Endothelial cell of umbilical vein (primary cell): Measurements from ENCODE around the gene SLC7A7. TPM values are rescaled to one million over a fixed set of nuclear protein-coding genes. Genes with fewer than 3 reads are reported as not detected.

Experiments used
- BruUV-seq: library from RNA; stranded (reverse); fragments of 400-500 nt; replicated peaks from 2 replicates; lab custom pipeline; 2021; lab: Mats Ljungman, UMichigan
- CTCF ChIA-PET: fragments of 300-600, 350-600 bp; sonication (Branson Sonifier 250); formaldehyde crosslinking; loops from one replicate; lab custom pipeline; 2021; ENCODE audit warnings: antibody characterized with exemption, inconsistent platforms; lab: Charles Lee
- POLR2A ChIA-PET: fragments of 300-600, 350-600 bp; sonication (Branson Sonifier 250); formaldehyde crosslinking; loops from one replicate; lab custom pipeline; 2021; ENCODE audit warnings: antibody characterized with exemption, inconsistent platforms; lab: Charles Lee
- DNase-seq: peaks from one replicate; pipeline ENCODE4 v3.0.0-alpha.2; 2011; ENCODE audit warnings: low read depth, low spot score
- FAIRE-seq: peaks from 2 replicates; lab custom pipeline; 2011; peaks lifted over from hg19 to GRCh38; lab: Jason Lieb, UNC
- H2AFZ ChIP-seq: 2 replicates; pipeline ENCODE4 v1.6.0; 2012; ENCODE audit warnings: low read depth, low read length, control low read depth, inconsistent platforms
- H3K27ac ChIP-seq: 2 replicates; pipeline ENCODE4 v1.5.1; 2011; ENCODE audit warnings: low read depth, mild to moderate bottlenecking, control low read depth, low read length, moderate library complexity; ENCODE audit not compliant: insufficient read depth
- H3K27me3 ChIP-seq, 2 experiments: 2 replicates each; pipeline versions ENCODE4 v1.6.0 to v1.6.1; 2011; ENCODE audit warnings: low read length in 2 of 2, mixed read lengths in 1 of 2; ENCODE audit not compliant: control insufficient read depth in 2 of 2, insufficient read depth in 2 of 2
- H3K36me3 ChIP-seq, 2 experiments: 2 replicates in 1 of 2; 3 replicates in 1 of 2; pipeline ENCODE4 v1.5.1; 2011; ENCODE audit warnings: low read length in 2 of 2, mild to moderate bottlenecking in 1 of 2, moderate library complexity in 1 of 2; ENCODE audit not compliant: control insufficient read depth in 2 of 2, insufficient read depth in 2 of 2; ENCODE audit errors: extremely low read depth in 1 of 2
- H3K4me1 ChIP-seq: 3 replicates; pipeline ENCODE4 v1.5.1; 2011; ENCODE audit warnings: mild to moderate bottlenecking, low read length; ENCODE audit not compliant: control insufficient read depth, insufficient read depth; ENCODE audit errors: extremely low read depth
- H3K4me2 ChIP-seq: 2 replicates; pipeline ENCODE4 v1.6.1; 2011; ENCODE audit warnings: low read length, control low read depth, mixed read lengths; ENCODE audit not compliant: insufficient read depth
- H3K4me3 ChIP-seq, 3 experiments: fragments of 200-600 bp in 1 of 3; sonication (generic), shearing (Covaris generic) in 1 of 3; replicated peaks in 1 of 3; 2 replicates each; pipeline ENCODE4 v1.5.1; 2011 to 2016; ENCODE audit warnings: control low read depth in 3 of 3, low read length in 3 of 3, mild to moderate bottlenecking in 2 of 3, inconsistent platforms in 1 of 3, low read depth in 1 of 3, moderate library complexity in 1 of 3; ENCODE audit not compliant: insufficient read depth in 1 of 3
- H3K79me2 ChIP-seq: 2 replicates; pipeline ENCODE4 v1.6.0; 2012; ENCODE audit warnings: low read length, inconsistent platforms; ENCODE audit not compliant: control insufficient read depth, insufficient read depth
- H3K9ac ChIP-seq: replicated peaks from 2 replicates; pipeline ENCODE3; 2011; ENCODE audit warnings: low read length, control low read depth; ENCODE audit not compliant: insufficient read depth; ENCODE audit errors: extremely low read depth
- H3K9me1 ChIP-seq: replicated peaks from 3 replicates; pipeline ENCODE4 v1.6.0; 2011; ENCODE audit warnings: mild to moderate bottlenecking, low read length; ENCODE audit not compliant: control insufficient read depth, insufficient read depth; ENCODE audit errors: extremely low read depth
- H3K9me3 ChIP-seq: replicated peaks from 2 replicates; pipeline ENCODE4 v1.5.1; 2012; ENCODE audit warnings: low read length, inconsistent platforms; ENCODE audit not compliant: control insufficient read depth, insufficient read depth
- H4K20me1 ChIP-seq: replicated peaks from 2 replicates; pipeline ENCODE3; 2011; ENCODE audit warnings: mild to moderate bottlenecking, low read length; ENCODE audit not compliant: control insufficient read depth, insufficient read depth; ENCODE audit errors: extremely low read depth
- CTCF ChIP-seq, 2 donors: IDR thresholded peaks; 1 replicate in 1 of 2; 2 replicates in 1 of 2; pipeline ENCODE4 v1.5.1; 2011; ENCODE audit warnings: low read length in 2 of 2, mild to moderate bottlenecking in 2 of 2, moderate library complexity in 2 of 2, control low read depth in 1 of 2, inconsistent platforms in 1 of 2, low read depth in 1 of 2; ENCODE audit not compliant: insufficient read depth in 1 of 2; ENCODE audit errors: extremely low read depth in 1 of 2
- FOS ChIP-seq: IDR thresholded peaks from 2 replicates; pipeline ENCODE4 v1.6.1; 2011; ENCODE audit warnings: mild to moderate bottlenecking, low read length, moderate library complexity, borderline replicate concordance; ENCODE audit not compliant: insufficient read depth
- MYC ChIP-seq: IDR thresholded peaks from one replicate; pipeline ENCODE4 v1.6.1; 2011; ENCODE audit warnings: mild to moderate bottlenecking, low read depth, low read length
- POLR2A ChIP-seq: IDR thresholded peaks from 2 replicates; pipeline ENCODE4 v1.6.1; 2012; ENCODE audit warnings: low read depth, mild to moderate bottlenecking, control low read depth, low read length
- dilution Hi-C: fragments of 300-500 bp; cut with MboI; formaldehyde crosslinking; loops from one replicate; pipeline ENCODE4 v1.15.0; 2019; ENCODE audit warnings: low sequenced_read_pairs; ENCODE audit not compliant: extremely low pct_ligation_motif_present
- intact Hi-C: fragments of 100-400 bp; cut with micrococcal nuclease; formaldehyde crosslinking; loops from one replicate; pipeline ENCODE4 v1.10.0; 2022
- polyA plus RNA-seq, 4 experiments: library from polyadenylated mRNA; depleted of rRNA in 3 of 4; stranded (reverse) in 3 of 4; unstranded in 1 of 4; fragments of >200 nt; gene quantifications; 2 replicates each; pipeline versions ENCODE4 v1.2.1 to v1.2.3, GENCODE V29; 2011 to 2012; ENCODE audit warnings: missing spikeins in 1 of 4
- total RNA-seq: library from RNA; stranded (reverse); gene quantifications from 2 replicates; pipeline ENCODE4 v1.2.3, GENCODE V29; 2021

SLC7A7 gene
- total and polyA plus RNA-seq, 2 donors (not counting 3 experiments of a cell fraction or from before 2014, with no cell fraction given): 22.5 to 94.0 TPM

DNA sequence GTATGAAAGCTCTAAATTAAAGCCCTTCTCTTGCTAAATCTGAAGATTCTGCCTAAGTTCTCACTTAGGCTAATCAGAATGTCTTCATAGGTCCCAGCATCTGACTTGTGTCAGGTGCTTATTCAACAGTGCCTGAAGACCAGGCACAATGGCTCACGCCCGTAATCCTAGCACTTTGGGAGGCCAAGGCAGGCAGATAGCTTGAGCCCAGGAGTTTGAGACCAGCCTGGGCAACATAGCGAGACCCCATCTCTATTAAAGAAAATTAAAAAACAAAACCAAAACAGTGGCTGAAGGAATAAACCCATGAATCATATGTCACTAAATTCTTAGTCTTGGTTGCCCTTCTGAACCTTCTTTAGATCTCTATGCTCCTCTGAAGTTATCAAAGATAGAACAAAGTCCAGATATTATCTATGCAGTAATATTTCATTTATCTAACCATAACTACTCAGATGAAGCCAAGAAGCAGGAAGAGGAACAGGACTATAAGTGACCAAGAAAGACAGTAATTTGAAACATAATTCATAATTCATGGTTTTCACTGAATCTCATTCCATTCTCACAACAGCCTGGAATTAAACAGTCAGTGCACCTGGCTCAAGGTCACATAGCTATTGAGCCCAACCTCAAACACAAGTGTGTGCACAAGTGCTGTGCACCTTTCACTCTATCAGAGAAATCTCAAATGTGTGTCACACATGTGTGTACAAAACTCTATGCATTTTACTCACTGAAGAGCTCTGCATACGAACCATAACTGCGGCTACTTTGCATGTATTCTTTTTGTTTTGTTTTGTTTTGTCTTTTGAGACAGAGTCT lies 6.6 kb downstream of the SLC7A7 start:
- BruUV-seq: no TSS peak
- Histone ChIP-seq H3K27ac (no peak overlapping the region), H3K4me2 (no peak overlapping the region), H2AFZ (no peak overlapping the region), H3K9me3 (no peaks in the 10 kb centered on the region), H4K20me1 (no peaks in the 10 kb centered on the region), H3K36me3 (peaks cover 0 to 3% of the 10 kb centered on the region in 2 experiments), H3K4me1 (no peaks in the 10 kb centered on the region), H3K27me3 (no peaks in the 10 kb centered on the region), H3K9ac (no peak overlapping the region), H3K79me2 (no peaks in the 10 kb centered on the region), H3K9me1 (no peaks in the 10 kb centered on the region), H3K4me3 (no peak overlapping the region)
- intact Hi-C loops (no loop called here), dilution Hi-C loops (no loop called here)
- no peak for TF ChIP-seq CTCF (IDR thresholded peaks at IDR 0.05; ENCODE audit: extremely low read depth in 1 of 2, insufficient read depth in 1 of 2, low read depth in 1 of 2, low read length in 2 of 2)
- no peak for TF ChIP-seq MYC
- no peak for TF ChIP-seq FOS
- no peak for TF ChIP-seq POLR2A
- DNase-seq (no peak), FAIRE-seq (no peak)
- ChIA-PET CTCF (interaction anchor here (0.6 to 1.2 kb wide), 2 partner anchors 11 to 14 kb away, joined by 3 to 4 read pairs; no protein-coding TSS in a partner anchor), POLR2A (interaction anchor here (0.7 kb wide), 1 partner anchor 49 kb away, joined by 8 read pairs; no protein-coding TSS in a partner anchor)
